Stimulated activated memory B cell treated with anti-CD40 and anti-IgM and Interleukin-4, amounts not matched to agents 10 μg/mL and 1 μg/mL and 100 μg/mL, for 72 hours (primary cell): Measurements from ENCODE around the gene HSFX1.
"Not testable (repeated sequence)": the region's sequence is repeated elsewhere in the genome, so short reads cannot be mapped to it uniquely, and the experiment has no call there.

Experiments
- ATAC-seq: fragments of 150-1000 bp; cut with Tn5 transposase; 2 replicates; pipeline ENCODE4 v1.10.0; 2021
- H3K27ac Mint-ChIP-seq: one replicate; pipeline ENCODE4 v1.8.0; 2022; ENCODE audit warnings: mild to moderate bottlenecking, mixed read lengths
- H3K27me3 Mint-ChIP-seq: one replicate; pipeline ENCODE4 v1.8.0; 2022; ENCODE audit warnings: mixed read lengths
- H3K36me3 Mint-ChIP-seq: one replicate; pipeline ENCODE4 v1.8.0; 2022; ENCODE audit warnings: mixed read lengths
- H3K4me1 Mint-ChIP-seq: one replicate; pipeline ENCODE4 v1.8.0; 2022; ENCODE audit warnings: mixed read lengths
- H3K4me3 Mint-ChIP-seq: one replicate; pipeline ENCODE4 v1.8.0; 2022; ENCODE audit warnings: mild to moderate bottlenecking, moderate library complexity, mixed read lengths
- H3K9me3 Mint-ChIP-seq: one replicate; pipeline ENCODE4 v1.8.0; 2022; ENCODE audit warnings: mixed read lengths

The HSFX1 gene

DNA sequence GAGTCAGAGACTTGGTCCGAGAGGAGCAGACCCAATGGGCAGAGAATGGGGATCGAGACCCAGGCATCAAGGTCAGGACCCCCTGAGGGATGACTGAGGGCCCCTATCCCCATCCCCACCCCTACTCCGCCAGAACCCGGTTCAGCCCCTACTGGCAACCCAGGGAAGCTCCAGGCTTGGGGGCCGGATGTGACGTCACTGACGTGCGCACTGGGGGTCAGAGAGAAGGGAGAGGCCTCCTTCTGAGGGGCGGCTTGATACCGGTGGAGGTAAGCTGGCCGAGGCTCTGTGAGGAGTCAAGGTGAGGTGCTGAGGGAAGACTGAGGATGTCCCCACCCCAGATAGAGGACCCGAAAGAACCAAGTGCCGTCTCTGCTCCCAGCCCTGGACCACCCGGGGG is 7.9 kb downstream of the HSFX1 start, which contains the start of gene MAGEA9:
Gene MAGEA9, plus strand, starts transcription at position 204 of the 400 bp plus-strand sequence. CDS start 4,281 bp downstream, outside the sequence.
- not testable (repeated sequence) for H3K36me3 Mint-ChIP-seq, H3K27ac Mint-ChIP-seq, ATAC-seq, H3K9me3 Mint-ChIP-seq, H3K4me1 Mint-ChIP-seq, H3K27me3 Mint-ChIP-seq, H3K4me3 Mint-ChIP-seq

DNA sequence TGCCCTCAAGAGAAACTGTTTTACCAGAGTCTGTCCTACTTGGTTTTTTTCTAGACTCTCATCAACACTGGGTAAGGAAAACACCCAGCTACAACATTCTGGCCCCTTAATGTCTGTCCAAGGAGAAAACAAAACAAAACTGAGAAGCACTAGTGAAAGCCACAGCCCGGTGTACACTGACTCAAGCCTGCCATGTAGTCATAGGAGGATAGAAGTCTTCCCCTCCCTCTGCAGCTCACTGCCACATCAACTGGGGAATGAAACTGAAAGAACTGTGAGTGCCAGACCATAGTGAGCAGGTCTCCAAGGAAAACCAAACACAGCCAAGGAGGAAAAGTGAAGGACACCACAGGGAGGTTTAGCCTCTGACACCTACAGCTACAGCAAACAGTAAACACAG is 21.7 kb downstream of the HSFX1 start:
- not testable (repeated sequence) for H3K9me3 Mint-ChIP-seq, H3K4me3 Mint-ChIP-seq, H3K27ac Mint-ChIP-seq, H3K27me3 Mint-ChIP-seq, H3K36me3 Mint-ChIP-seq
- H3K4me1 Mint-ChIP-seq, result peaks cover 18% of the 10 kb centered on the region
- ATAC-seq, result peak; percentile 89

DNA sequence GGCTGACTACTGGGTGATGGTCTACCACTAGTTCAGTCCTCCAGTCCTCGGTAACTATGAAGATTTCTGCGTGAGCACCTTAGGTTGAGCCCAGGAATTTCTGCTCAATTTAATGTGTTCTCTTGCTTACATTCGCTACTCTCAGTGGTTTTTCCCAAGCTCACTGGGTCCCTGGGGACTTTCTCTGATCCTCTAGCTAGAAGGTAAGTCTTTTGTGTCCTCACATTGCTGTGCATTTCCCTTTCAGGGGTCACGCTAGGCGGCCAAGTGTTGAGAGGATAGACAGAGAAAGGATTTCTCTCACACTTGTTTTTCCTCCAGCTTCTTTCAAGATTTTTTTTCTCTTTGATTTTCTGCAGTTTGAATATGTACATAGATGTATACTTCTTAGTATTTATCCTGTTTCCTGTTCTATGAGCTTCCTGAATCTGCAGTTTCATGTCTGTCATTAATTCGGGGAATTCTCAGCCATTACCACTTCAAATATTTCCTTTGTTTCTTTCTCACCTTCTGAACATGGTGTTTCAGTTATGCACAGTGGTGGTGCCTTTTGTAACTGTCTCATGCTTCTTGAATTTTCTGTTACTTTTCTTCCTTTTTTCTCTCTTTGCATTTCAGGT is 25.3 kb downstream of the HSFX1 start:
- peaks cover 18% of the 10 kb centered on the region for H3K4me1 Mint-ChIP-seq
- no peak for ATAC-seq
- H3K9me3 Mint-ChIP-seq, result no peaks in the 10 kb centered on the region
- no peaks in the 10 kb centered on the region for H3K27me3 Mint-ChIP-seq
- no peak overlapping the region for H3K4me3 Mint-ChIP-seq
- H3K27ac Mint-ChIP-seq, result no peak overlapping the region
- H3K36me3 Mint-ChIP-seq, result no peaks in the 10 kb centered on the region

DNA sequence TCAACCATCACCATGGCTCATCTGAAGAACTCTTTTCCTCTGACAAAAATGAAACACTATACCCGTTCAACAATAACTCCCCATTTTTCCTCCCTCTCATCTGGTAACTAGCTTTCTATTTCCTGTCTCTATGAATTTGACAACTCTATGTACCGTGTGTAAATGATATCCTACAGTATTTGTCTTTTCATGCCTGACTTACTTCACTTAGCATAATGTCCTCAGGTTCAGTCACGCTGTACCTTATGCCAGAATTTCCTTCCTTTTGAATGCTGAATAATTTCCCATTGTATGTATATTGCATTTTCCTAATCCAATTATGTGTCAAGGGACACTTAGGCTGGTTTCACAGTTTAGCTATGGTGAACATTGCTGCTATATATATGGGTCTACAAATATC is 26.1 kb downstream of the HSFX1 start:
- no peaks in the 10 kb centered on the region for H3K9me3 Mint-ChIP-seq
- no peak for ATAC-seq
- no peak overlapping the region for H3K4me3 Mint-ChIP-seq
- no peak overlapping the region for H3K27ac Mint-ChIP-seq
- H3K36me3 Mint-ChIP-seq, result no peaks in the 10 kb centered on the region
- H3K4me1 Mint-ChIP-seq, result peaks cover 18% of the 10 kb centered on the region
- H3K27me3 Mint-ChIP-seq, result no peaks in the 10 kb centered on the region

DNA sequence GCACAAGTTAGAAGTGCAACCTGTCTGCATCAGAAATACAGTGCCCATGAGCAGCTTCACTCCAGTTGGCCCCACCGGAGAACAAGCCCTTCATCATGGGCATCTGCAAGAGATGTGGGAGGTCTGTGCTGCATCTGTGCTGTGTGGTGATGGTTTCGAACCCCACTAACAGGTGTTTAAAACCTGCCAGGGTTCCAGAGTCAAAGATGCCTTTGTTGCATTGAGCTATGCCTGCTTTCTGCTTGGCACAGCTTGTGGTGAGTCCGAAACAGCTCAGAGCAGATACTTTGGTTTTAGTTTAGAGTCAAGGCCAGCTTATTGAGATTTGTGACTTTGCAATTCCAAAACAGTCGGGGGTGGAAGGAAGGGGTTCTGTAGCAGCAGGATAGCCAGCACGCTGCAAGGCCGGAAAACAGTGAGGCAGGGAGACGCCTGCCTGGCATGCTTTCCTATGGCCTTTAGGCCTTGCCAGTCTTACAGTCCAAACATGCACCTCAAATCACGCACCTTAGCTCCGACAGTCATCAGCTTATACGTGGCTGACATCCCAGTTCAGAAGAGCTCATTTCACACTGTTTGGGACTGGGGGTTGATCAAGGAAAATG is 29.7 kb downstream of the HSFX1 start:
- Mint-ChIP-seq H3K4me3 (no peak overlapping the region), H3K27me3 (no peaks in the 10 kb centered on the region), H3K36me3 (no peaks in the 10 kb centered on the region), H3K9me3 (no peaks in the 10 kb centered on the region), H3K4me1 (peaks cover 11% of the 10 kb centered on the region), H3K27ac (no peak overlapping the region)
- ATAC-seq, result no peak

DNA sequence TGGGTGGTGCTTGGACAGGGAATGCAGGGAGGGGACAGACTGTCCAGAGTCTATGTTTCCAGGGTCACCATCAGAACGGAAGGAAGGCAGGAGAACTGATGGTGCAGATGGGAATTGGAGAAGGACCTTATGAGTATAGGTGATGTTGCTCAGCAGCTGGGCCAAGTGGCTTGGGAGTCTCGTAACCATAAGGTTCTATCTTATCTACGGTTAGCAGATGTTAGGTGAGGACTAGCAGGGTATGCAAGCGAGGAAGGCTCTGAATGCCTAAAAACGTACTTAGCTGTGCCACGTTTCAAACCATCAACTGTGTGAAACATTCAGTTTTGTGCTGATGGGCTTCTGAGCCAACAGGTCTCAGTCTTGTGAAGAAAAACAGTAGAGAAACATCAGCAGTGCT is 30.2 kb downstream of the HSFX1 start:
- no peaks in the 10 kb centered on the region for H3K27me3 Mint-ChIP-seq
- H3K9me3 Mint-ChIP-seq, result no peaks in the 10 kb centered on the region
- ATAC-seq, result no peak
- no peak overlapping the region for H3K27ac Mint-ChIP-seq
- H3K4me1 Mint-ChIP-seq, result peaks cover 11% of the 10 kb centered on the region
- no peaks in the 10 kb centered on the region for H3K36me3 Mint-ChIP-seq
- no peak overlapping the region for H3K4me3 Mint-ChIP-seq

DNA sequence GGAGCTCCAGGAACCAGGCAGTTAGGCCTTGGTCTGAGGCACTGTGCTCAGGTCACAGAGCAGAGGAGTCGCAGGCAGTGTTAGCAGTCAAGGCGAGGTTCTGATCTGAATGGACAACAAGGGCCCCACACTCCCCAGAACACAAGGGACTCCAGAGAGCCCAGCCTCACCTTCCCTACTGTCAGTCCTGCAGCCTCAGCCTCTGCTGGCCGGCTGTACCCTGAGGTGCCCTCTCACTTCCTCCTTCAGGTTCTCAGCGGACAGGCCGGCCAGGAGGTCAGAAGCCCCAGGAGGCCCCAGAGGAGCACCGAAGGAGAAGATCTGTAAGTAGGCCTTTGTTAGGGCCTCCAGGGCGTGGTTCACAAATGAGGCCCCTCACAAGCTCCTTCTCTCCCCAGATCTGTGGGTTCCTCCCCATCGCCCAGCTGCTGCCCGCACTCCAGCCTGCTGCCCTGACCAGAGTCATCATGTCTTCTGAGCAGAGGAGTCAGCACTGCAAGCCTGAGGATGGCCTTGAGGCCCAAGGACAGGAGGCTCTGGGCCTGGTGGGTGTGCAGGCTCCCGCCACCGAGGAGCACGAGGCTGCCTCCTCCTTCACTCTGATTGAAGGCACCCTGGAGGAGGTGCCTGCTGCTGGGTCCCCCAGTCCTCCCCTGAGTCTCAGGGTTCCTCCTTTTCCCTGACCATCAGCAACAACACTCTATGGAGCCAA is 34.0 kb downstream of the HSFX1 start:
- no peaks in the 10 kb centered on the region for H3K4me1 Mint-ChIP-seq
- no peak overlapping the region for H3K27ac Mint-ChIP-seq
- H3K36me3 Mint-ChIP-seq, result no peaks in the 10 kb centered on the region
- H3K4me3 Mint-ChIP-seq, result no peak overlapping the region
- no peaks in the 10 kb centered on the region for H3K27me3 Mint-ChIP-seq
- no peak for ATAC-seq
- no peaks in the 10 kb centered on the region for H3K9me3 Mint-ChIP-seq

DNA sequence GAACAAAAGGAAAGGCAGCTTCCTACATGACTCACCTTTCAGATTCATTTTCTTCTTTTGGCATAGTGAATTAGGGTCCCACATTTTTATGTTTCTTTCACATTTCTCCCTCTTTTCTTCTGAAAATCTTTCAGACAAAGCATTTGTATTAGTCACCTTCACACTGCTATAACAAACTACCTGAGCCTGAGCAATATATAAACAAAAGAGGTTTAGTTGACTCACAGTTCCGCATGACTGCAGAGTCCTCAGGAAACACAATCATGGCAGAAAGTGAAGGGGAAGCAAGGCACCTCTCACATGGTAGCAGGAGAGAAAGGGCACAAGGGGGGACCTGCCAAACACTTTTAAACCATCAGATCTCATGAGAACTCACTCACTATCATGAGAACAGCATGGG is 44.8 kb downstream of the HSFX1 start:
- Mint-ChIP-seq H3K36me3 (no peaks in the 10 kb centered on the region), H3K27ac (no peak overlapping the region), H3K9me3 (no peaks in the 10 kb centered on the region), H3K4me1 (no peaks in the 10 kb centered on the region), H3K4me3 (no peak overlapping the region), H3K27me3 (no peaks in the 10 kb centered on the region)
- ATAC-seq, result no peak

DNA sequence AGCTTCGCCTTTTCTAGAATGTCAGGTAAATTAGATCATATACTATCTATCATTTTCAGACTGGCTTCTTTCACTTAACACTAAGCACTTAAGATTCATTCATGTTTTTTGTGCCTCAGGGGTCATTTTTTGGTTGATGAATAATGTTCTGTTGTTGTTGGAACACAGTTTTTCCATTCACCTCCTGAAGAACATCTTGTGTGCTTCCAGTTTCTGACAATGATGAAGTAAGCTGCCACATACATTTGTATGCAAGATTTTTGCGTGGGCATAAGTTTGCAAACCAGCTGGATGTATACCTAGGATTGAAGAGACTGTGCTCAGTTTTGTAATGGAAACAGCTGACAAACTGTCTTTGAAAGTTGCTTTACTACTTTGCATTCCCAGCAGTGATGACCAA is 45.5 kb downstream of the HSFX1 start:
- H3K9me3 Mint-ChIP-seq, result no peaks in the 10 kb centered on the region
- H3K4me3 Mint-ChIP-seq, result no peak overlapping the region
- H3K27ac Mint-ChIP-seq, result no peak overlapping the region
- H3K4me1 Mint-ChIP-seq, result no peaks in the 10 kb centered on the region
- H3K27me3 Mint-ChIP-seq, result no peaks in the 10 kb centered on the region
- no peak for ATAC-seq
- no peaks in the 10 kb centered on the region for H3K36me3 Mint-ChIP-seq

DNA sequence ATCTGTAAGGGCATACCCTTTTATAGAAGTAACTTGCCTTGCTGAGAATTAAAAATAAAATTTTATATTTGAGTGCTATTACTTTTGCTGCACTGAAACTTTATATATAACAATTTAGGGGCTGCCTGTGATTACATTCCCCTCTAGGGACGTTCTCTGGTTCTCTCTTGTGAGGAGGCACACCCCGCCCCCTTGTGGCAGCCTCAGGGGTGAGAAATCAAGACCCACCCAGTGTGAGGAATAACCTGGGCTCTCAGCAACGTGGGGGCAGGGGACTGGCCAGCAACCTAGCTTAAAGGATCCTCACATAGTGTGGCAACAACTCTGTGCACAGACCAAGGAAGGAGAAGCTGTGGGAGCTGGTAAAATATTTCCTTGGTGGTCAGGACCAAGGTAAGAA is 51.6 kb downstream of the HSFX1 start:
- ATAC-seq, result no peak
- Mint-ChIP-seq H3K36me3 (no peaks in the 10 kb centered on the region), H3K4me1 (peaks cover 28% of the 10 kb centered on the region), H3K27me3 (peaks cover 28% of the 10 kb centered on the region), H3K4me3 (no peak overlapping the region), H3K27ac (no peak overlapping the region), H3K9me3 (no peaks in the 10 kb centered on the region)
